GM23338 (cell line): ENCODE data around the gene VEPH1. TPM values are rescaled to one million over a fixed set of nuclear protein-coding genes. Genes with fewer than 3 reads are reported as not detected.

ENCODE experiments used
- ATAC-seq: fragments of 200-7000 bp; cut with Tn5 transposase; 3 replicates; pipeline ENCODE4 v1.9.1; 2020
- DNase-seq: peaks from one replicate; pipeline ENCODE4 v3.0.0-alpha.2; 2015; ENCODE audit warnings: low spot score
- H2AFZ ChIP-seq: fragments of 200-600 bp; sonication (generic); 2 replicates; pipeline ENCODE4 v1.8.0; 2016; ENCODE audit warnings: antibody characterized with exemption, mild to moderate bottlenecking, moderate library complexity
- H3F3A ChIP-seq: fragments of 200-600 bp; sonication (generic); replicated peaks from 2 replicates; pipeline ENCODE4 v1.8.0; 2017; ENCODE audit warnings: antibody characterized with exemption, mixed run types, low read depth
- H3K27ac ChIP-seq: fragments of 200-600 bp; sonication (generic); 2 replicates; pipeline ENCODE4 v1.6.1; 2016; ENCODE audit warnings: low read depth
- H3K27me3 ChIP-seq: fragments of 200-600 bp; sonication (generic); 2 replicates; pipeline ENCODE4 v1.8.0; 2016; ENCODE audit warnings: mild to moderate bottlenecking, mixed run types, moderate library complexity; ENCODE audit not compliant: insufficient read depth
- H3K36me3 ChIP-seq: fragments of 200-600 bp; sonication (generic); 2 replicates; pipeline ENCODE4 v1.8.0; 2016; ENCODE audit warnings: mild to moderate bottlenecking; ENCODE audit not compliant: insufficient read depth
- H3K4me1 ChIP-seq: fragments of 200-600 bp; sonication (generic); 2 replicates; pipeline ENCODE4 v1.8.0; 2016; ENCODE audit warnings: mild to moderate bottlenecking, moderate library complexity; ENCODE audit not compliant: insufficient read depth
- H3K4me2 ChIP-seq: fragments of 200-600 bp; sonication (generic); 2 replicates; pipeline ENCODE4 v1.7.1; 2017; ENCODE audit warnings: mixed run types
- H3K4me3 ChIP-seq: fragments of 200-600 bp; sonication (generic); 2 replicates; pipeline ENCODE4 v1.6.1; 2016; ENCODE audit warnings: mixed run types
- H3K79me2 ChIP-seq: fragments of 200-600 bp; sonication (generic); replicated peaks from 2 replicates; pipeline ENCODE4 v1.8.0; 2017; ENCODE audit warnings: mild to moderate bottlenecking; ENCODE audit not compliant: insufficient read depth
- H3K9me2 ChIP-seq: fragments of 200-600 bp; sonication (generic); 2 replicates; pipeline ENCODE4 v1.8.0; 2017; ENCODE audit not compliant: insufficient read depth
- H4K20me1 ChIP-seq: fragments of 200-600 bp; sonication (generic); replicated peaks from 2 replicates; pipeline ENCODE4 v1.8.0; 2017; ENCODE audit warnings: mild to moderate bottlenecking; ENCODE audit not compliant: insufficient read depth
- H3K27ac Mint-ChIP-seq: 2 replicates; pipeline ENCODE4 v1.8.0; 2020; ENCODE audit warnings: inconsistent platforms, mild to moderate bottlenecking, moderate library complexity, mixed read lengths
- H3K27me3 Mint-ChIP-seq: 3 replicates; pipeline ENCODE4 v1.8.0; 2022; ENCODE audit warnings: low read depth, mild to moderate bottlenecking, moderate library complexity, mixed read lengths, inconsistent platforms; ENCODE audit not compliant: insufficient read depth, poor library complexity
- H3K36me3 Mint-ChIP-seq: 3 replicates; pipeline ENCODE4 v1.8.0; 2021; ENCODE audit warnings: low read depth, mild to moderate bottlenecking, inconsistent platforms, moderate library complexity, mixed read lengths
- H3K4me1 Mint-ChIP-seq: 3 replicates; pipeline ENCODE4 v1.8.0; 2020; ENCODE audit warnings: mild to moderate bottlenecking, inconsistent platforms, mixed read lengths
- H3K4me3 Mint-ChIP-seq: 3 replicates; pipeline ENCODE4 v1.8.0; 2021; ENCODE audit warnings: moderate library complexity, mild to moderate bottlenecking, inconsistent platforms, mixed read lengths
- H3K9me3 Mint-ChIP-seq: 3 replicates; pipeline ENCODE4 v1.8.0; 2020; ENCODE audit warnings: moderate library complexity, mild to moderate bottlenecking, inconsistent platforms, mixed read lengths
- CREB1 ChIP-seq: fragments of 250-450 bp; sonication (Bioruptor Pico); IDR thresholded peaks from 2 replicates; pipeline ENCODE4 v1.5.0; 2020; ENCODE audit warnings: low read depth, mild to moderate bottlenecking, moderate library complexity
- EZH2 ChIP-seq: fragments of 200-600 bp; sonication (generic); IDR thresholded peaks from one replicate; pipeline ENCODE4 v1.8.0; 2017; ENCODE audit warnings: antibody characterized with exemption, mild to moderate bottlenecking, low read depth; ENCODE audit not compliant: unreplicated experiment
- EZH2phosphoT487 ChIP-seq: fragments of 200-600 bp; sonication (generic); IDR thresholded peaks from one replicate; pipeline ENCODE4 v1.8.1; 2018; ENCODE audit warnings: antibody characterized with exemption; ENCODE audit not compliant: unreplicated experiment
- REST ChIP-seq: IDR thresholded peaks from one replicate; pipeline ENCODE4 v1.6.1; 2018; ENCODE audit warnings: antibody characterized with exemption; ENCODE audit not compliant: unreplicated experiment
- ZNF331 ChIP-seq: fragments of 250-450 bp; sonication (Bioruptor Pico); IDR thresholded peaks from 2 replicates; pipeline ENCODE4 v1.5.0; 2020; ENCODE audit warnings: low read depth, mild to moderate bottlenecking, moderate library complexity
- ZNF462 ChIP-seq: fragments of 250-450 bp; sonication (Bioruptor Pico); IDR thresholded peaks from 2 replicates; pipeline ENCODE4 v1.5.0; 2020; ENCODE audit warnings: mild to moderate bottlenecking, moderate library complexity
- polyA plus RNA-seq: library from polyadenylated mRNA; unstranded; fragments of >200 nt; fragmentation: Nextera tagmentation; extraction: Ambion mirVana; gene quantifications from 2 replicates; pipeline ENCODE4 v1.2.1, GENCODE V29; 2016
- total RNA-seq: library from RNA; depleted of rRNA; stranded (reverse); fragments of >200 nt; shearing (Covaris generic); gene quantifications from 2 replicates; pipeline ENCODE4 v1.2.3, GENCODE V29; 2014

The VEPH1 gene
- total and polyA plus RNA-seq, 2 experiments from 2014 or later: 15.4 to 33.8 TPM

GRCh38 chr3:157443905-157444796 lies 59.1 kb downstream of the VEPH1 start (continued):
- no peak for TF ChIP-seq ZNF462 (CRISPR knock-in tag)
- TF ChIP-seq EZH2phosphoT487: no peak

- no peak for DNase-seq
- Histone ChIP-seq H3K27ac (no peak overlapping the region), H3K79me2 (no peaks in the 10 kb centered on the region), H2AFZ (no peak overlapping the region), H3K4me1 (peaks cover 5% of the 10 kb centered on the region; the same call in 1 of the 2 replicates), H3K4me3 (no peak overlapping the region), H3K27me3 (peaks cover 16% of the 10 kb centered on the region; the same call in 1 of the 2 replicates), H3K9me2 (no peaks in the 10 kb centered on the region), H3F3A (no peaks in the 10 kb centered on the region), H3K36me3 (no peaks in the 10 kb centered on the region), H3K4me2 (no peak overlapping the region), H4K20me1 (no peaks in the 10 kb centered on the region)
- Mint-ChIP-seq H3K27me3 (peaks cover 6% of the 10 kb centered on the region), H3K4me3 (no peak overlapping the region), H3K9me3 (no peaks in the 10 kb centered on the region), H3K36me3 (no peaks in the 10 kb centered on the region), H3K27ac (no peak overlapping the region), H3K4me1 (peaks cover 9% of the 10 kb centered on the region; the same call in 1 of the 3 replicates)
- no peak for ATAC-seq
- TF ChIP-seq ZNF331 (CRISPR knock-in tag) (no peak), REST (no peak), CREB1 (CRISPR knock-in tag) (no peak), EZH2 (no peak)
These were observed 60.5 kb downstream of the VEPH1 start for GRCh38 chr3:157442729-157443128.
